Mesodermal cell (in vitro differentiated cells): ENCODE results near the gene NAT8L.

Experiments used
- H3K27ac ChIP-seq: 2 replicates; pipeline ENCODE4 v1.7.0; 2013; ENCODE audit warnings: mild to moderate bottlenecking, low read depth, low read length, moderate library complexity; ENCODE audit not compliant: severe bottlenecking
- H3K36me3 ChIP-seq: 2 replicates; pipeline ENCODE4 v1.7.1; 2013; ENCODE audit warnings: mild to moderate bottlenecking, low read length, moderate library complexity; ENCODE audit not compliant: control insufficient read depth, insufficient read depth
- H3K4me1 ChIP-seq: one replicate; pipeline ENCODE4 v1.7.1; 2013; ENCODE audit warnings: mild to moderate bottlenecking, low read length; ENCODE audit not compliant: insufficient read depth, control insufficient read depth, poor library complexity, severe bottlenecking
- H3K4me3 ChIP-seq: 2 replicates; pipeline ENCODE4 v1.7.0; 2013; ENCODE audit warnings: low read length, control low read depth, mild to moderate bottlenecking; ENCODE audit not compliant: insufficient read depth, poor library complexity, severe bottlenecking; ENCODE audit errors: extremely low read depth
- H3K9me3 ChIP-seq: 2 replicates; pipeline ENCODE4 v1.7.1; 2013; ENCODE audit warnings: mild to moderate bottlenecking, low read length, moderate library complexity; ENCODE audit not compliant: control insufficient read depth
- WGBS, 2 experiments: methylation state at CpG; one replicate each; pipeline ENCODE4 v1.1.5; 2013; ENCODE audit warnings: missing lambda C conversion rate in 2 of 2; ENCODE audit not compliant: insufficient coverage in 2 of 2; 5-methylcytosine and 5-hydroxymethylcytosine counted together

Gene NAT8L

GRCh38 chr4:2040391-2041238, 18.5 kb upstream of the NAT8L start:
- no peaks in the 10 kb centered on the region for H3K4me1 ChIP-seq
- 8 to 14% methylated on average over 26 to 49 of the region's 91 CpGs for WGBS, 2 experiments
- no peak overlapping the region for H3K27ac ChIP-seq
- H3K9me3 ChIP-seq: peaks cover 5% of the 10 kb centered on the region
- H3K4me3 ChIP-seq: peak overlapping the region; percentile 62
- H3K36me3 ChIP-seq: peaks cover 11% of the 10 kb centered on the region

DNA sequence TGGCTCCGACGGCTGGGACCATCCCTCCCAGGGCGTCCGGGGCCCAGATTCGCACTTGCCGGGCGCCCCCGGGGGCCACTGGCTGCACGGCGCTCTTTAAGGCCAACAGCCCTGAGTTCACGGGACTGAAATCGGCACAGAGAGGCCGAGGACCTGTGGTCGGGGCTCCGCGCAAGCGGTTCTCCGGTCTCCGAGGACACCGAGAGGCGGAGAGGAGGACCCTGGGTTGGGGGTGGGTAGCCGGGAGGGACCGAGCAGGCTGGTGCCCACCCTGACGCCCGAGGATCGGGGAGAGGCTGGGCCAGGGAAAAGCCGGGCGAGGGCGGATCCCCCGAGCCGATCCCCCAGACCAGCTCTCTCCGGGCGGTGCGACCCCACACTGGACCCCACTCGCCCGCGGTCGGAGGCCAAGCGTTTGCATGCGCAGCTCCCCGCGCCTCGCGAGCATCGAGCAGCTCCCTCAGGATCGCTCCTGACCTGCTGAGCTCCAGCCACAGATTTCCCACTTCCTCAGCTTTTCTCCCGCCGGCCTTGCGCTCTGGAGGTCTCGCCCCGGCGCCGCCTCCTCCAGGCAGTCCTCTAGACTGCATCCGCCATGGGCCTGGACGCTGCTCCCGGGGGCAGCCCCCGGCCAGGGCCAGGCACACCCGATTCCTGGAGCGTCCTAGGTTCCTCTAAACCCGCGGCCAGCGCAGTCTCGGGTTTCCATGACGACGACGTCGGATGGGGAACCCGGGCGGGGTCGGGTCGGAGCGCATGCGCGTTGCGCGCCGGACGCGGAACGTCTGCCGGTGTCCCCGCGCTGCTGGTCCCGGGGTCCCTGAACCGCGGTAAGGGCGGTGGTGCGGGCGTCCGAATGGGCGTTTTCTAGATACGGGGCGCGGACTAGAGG, 17.6 kb upstream of the NAT8L start:
- H3K4me3 ChIP-seq: peak overlapping the region; percentile 62
- no peaks in the 10 kb centered on the region for H3K4me1 ChIP-seq
- no peak overlapping the region for H3K27ac ChIP-seq
- H3K9me3 ChIP-seq: peaks cover 5% of the 10 kb centered on the region
- WGBS, 2 experiments: 1% methylated on average over 75 to 77 of the region's 94 CpGs
- H3K36me3 ChIP-seq: peaks cover 11% of the 10 kb centered on the region

DNA sequence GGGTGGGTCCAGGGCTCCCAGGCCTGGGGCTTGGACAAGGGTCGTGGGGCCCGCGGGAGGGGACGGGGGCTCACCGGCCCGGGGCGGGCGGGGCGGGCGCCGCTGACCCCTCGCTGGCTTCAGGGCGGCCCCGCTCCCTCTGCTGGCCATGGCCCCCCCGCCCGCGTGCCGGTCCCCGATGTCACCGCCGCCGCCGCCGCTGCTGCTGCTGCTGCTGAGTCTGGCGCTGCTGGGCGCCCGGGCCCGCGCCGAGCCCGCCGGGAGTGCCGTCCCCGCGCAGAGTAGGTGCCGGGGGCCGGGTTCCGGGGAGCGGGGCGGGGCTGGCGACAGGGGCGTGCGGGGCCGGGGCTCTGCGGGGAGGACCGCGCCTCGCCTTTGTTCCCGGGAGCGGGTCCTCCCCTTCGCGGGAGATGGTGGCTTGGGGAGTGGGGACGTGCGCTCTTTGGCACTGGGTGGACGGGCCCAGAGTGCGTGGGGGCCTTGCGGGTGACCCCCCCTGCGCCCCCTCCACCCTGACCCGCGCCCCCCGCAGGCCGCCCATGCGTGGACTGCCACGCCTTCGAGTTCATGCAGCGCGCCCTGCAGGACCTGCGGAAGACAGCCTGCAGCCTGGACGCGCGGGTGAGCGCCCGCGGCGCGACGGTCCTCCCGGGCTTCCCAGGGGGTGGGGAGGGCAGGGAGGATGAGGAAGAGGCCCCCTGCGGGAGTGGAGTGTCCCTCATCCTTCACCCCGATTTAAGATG, 16.8 kb upstream of the NAT8L start:
- peaks cover 11% of the 10 kb centered on the region for H3K36me3 ChIP-seq
- H3K4me3 ChIP-seq: peak overlapping the region; percentile 62
- 1 to 4% methylated on average over 29 to 41 of the region's 80 CpGs for WGBS, 2 experiments
- H3K4me1 ChIP-seq: no peaks in the 10 kb centered on the region
- no peak overlapping the region for H3K27ac ChIP-seq
- H3K9me3 ChIP-seq: peaks cover 5% of the 10 kb centered on the region

DNA sequence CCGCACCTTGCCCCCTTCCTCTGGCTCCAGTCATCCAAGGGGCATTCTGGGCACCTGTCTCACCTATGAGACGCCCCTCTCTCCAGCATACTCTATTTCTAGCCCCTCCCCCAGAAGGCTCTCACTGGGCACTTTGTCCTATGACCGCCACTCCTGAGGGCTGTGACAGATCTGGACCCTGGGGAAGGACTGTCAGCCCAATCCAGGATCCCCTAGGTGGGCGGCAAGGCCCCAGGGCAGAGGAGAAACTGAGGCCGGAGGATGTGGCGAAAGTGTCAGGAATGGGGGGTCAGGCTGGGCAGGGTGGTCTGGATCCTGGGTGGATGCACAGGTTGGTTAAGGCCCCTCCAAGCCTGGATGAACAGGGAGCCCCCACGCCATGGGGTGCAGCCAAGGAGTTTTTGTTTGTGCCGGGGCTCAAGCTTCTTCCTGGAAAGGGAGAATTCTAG, 16.2 kb upstream of the NAT8L start:
- Histone ChIP-seq H3K36me3 (peaks cover 11% of the 10 kb centered on the region), H3K4me3 (peak overlapping the region; percentile 62), H3K9me3 (peaks cover 5% of the 10 kb centered on the region), H3K27ac (no peak overlapping the region), H3K4me1 (no peaks in the 10 kb centered on the region)
- 83 to 84% methylated on average over 6 of the region's 8 CpGs for WGBS, 2 experiments

- H3K4me3 ChIP-seq: no peak overlapping the region
Observed at GRCh38 chr4:2043396-2044118, 15.6 kb upstream of the NAT8L start.

GRCh38 chr4:2044119-2044485, 15.0 kb upstream of the NAT8L start:
- H3K27ac ChIP-seq: no peak overlapping the region
- H3K4me3 ChIP-seq: no peak overlapping the region
- no peaks in the 10 kb centered on the region for H3K4me1 ChIP-seq
- H3K36me3 ChIP-seq: peaks cover 11% of the 10 kb centered on the region
- H3K9me3 ChIP-seq: peaks cover 5% of the 10 kb centered on the region
- WGBS, 2 experiments: 93 to 94% methylated on average over 5 of the region's 6 CpGs

More at GRCh38 chr4:2043396-2044118, 15.6 kb upstream of the NAT8L start:
- no peaks in the 10 kb centered on the region for H3K4me1 ChIP-seq
- WGBS, 2 experiments: 95 to 96% methylated on average over 16 to 17 of the region's 18 CpGs
- H3K9me3 ChIP-seq: peaks cover 5% of the 10 kb centered on the region
- no peak overlapping the region for H3K27ac ChIP-seq
- peaks cover 11% of the 10 kb centered on the region for H3K36me3 ChIP-seq

GRCh38 chr4:2044542-2045517, 14.3 kb upstream of the NAT8L start:
- 93 to 96% methylated on average over 17 of the region's 18 CpGs for WGBS, 2 experiments
- Histone ChIP-seq H3K4me3 (no peak overlapping the region), H3K36me3 (peaks cover 11% of the 10 kb centered on the region), H3K9me3 (peaks cover 5% of the 10 kb centered on the region), H3K4me1 (no peaks in the 10 kb centered on the region), H3K27ac (no peak overlapping the region)

- WGBS, 2 experiments: 93 to 94% methylated on average over 10 to 11 of the region's 11 CpGs
- H3K36me3 ChIP-seq: peaks cover 11% of the 10 kb centered on the region
- peaks cover 5% of the 10 kb centered on the region for H3K9me3 ChIP-seq
- H3K4me3 ChIP-seq: no peak overlapping the region
- H3K27ac ChIP-seq: no peak overlapping the region
- H3K4me1 ChIP-seq: no peaks in the 10 kb centered on the region
Observed at GRCh38 chr4:2045518-2045951, 13.6 kb upstream of the NAT8L start.
